Stomach (tissue), 9 donors: ENCODE measurements around the gene SNTN. TPM values are rescaled to one million over a fixed set of nuclear protein-coding genes. Genes with fewer than 3 reads are reported as not detected.

Experiments
- DNase-seq, 2 donors: peaks; one replicate each; pipeline versions ENCODE4 v3.0.0 to v3.0.0-alpha.2; 2013 to 2019
- H3K27ac ChIP-seq, 5 donors: fragments of 200-600 bp in 4 of 5; sonication (generic) in 4 of 5; one replicate each; pipeline ENCODE4 v1.5.1; 2013 to 2019; ENCODE audit warnings: mild to moderate bottlenecking in 1 of 5, moderate library complexity in 1 of 5
- H3K27me3 ChIP-seq, 3 donors: fragments of 200-600 bp; sonication (generic); one replicate each; pipeline ENCODE4 v1.5.1; 2017 to 2019; ENCODE audit warnings: mixed run types in 1 of 3
- H3K36me3 ChIP-seq, 4 donors: fragments of 200-600 bp; sonication (generic); 1 replicate in 3 of 4; 2 replicates in 1 of 4; pipeline ENCODE4 v1.5.1; 2016 to 2019
- H3K4me1 ChIP-seq, 4 donors: fragments of 200-600 bp; sonication (generic); one replicate each; pipeline ENCODE4 v1.5.1; 2016 to 2019
- H3K4me3 ChIP-seq, 4 donors: fragments of 200-600 bp; sonication (generic) in 3 of 4; one replicate each; pipeline ENCODE4 v1.5.1; 2016 to 2019; ENCODE audit warnings: mild to moderate bottlenecking in 1 of 4
- H3K9me3 ChIP-seq, 4 donors: fragments of 200-600 bp; sonication (generic); one replicate each; pipeline ENCODE4 v1.5.1; 2016 to 2019
- CTCF ChIP-seq, 7 experiments: fragments of 450-650 bp in 4 of 7; fragments of 200-600 bp in 3 of 7; sonication (generic) in 3 of 7; IDR thresholded peaks; one replicate each; pipeline ENCODE4 v1.5.1; 2016 to 2019; ENCODE audit warnings: antibody characterized with exemption in 7 of 7, control low read depth in 2 of 7, mild to moderate bottlenecking in 1 of 7
- EP300 ChIP-seq: sonication (generic); formaldehyde crosslinking; IDR thresholded peaks from one replicate; pipeline ENCODE4 v1.6.1; 2017; ENCODE audit warnings: antibody characterized with exemption
- POLR2A ChIP-seq, 4 donors: fragments of 450-650 bp; IDR thresholded peaks; one replicate each; pipeline ENCODE4 v1.6.1; 2016; ENCODE audit warnings: antibody characterized with exemption in 4 of 4, control low read depth in 2 of 4, mild to moderate bottlenecking in 1 of 4, moderate library complexity in 1 of 4
- POLR2AphosphoS5 ChIP-seq, 3 donors: sonication (generic); formaldehyde crosslinking; IDR thresholded peaks; one replicate each; pipeline ENCODE4 v1.6.1; 2016; ENCODE audit warnings: antibody characterized with exemption in 3 of 3
- WGBS, 5 donors: extraction: QIAGEN DNeasy Blood & Tissue Kit in 3 of 5; methylation state at CpG; one replicate each; pipeline versions ENCODE4 v1.1.5 to v1.1.7; 2013 to 2018; 5-methylcytosine and 5-hydroxymethylcytosine counted together
- intact Hi-C: fragments of 100-400 bp; cut with DNase I; formaldehyde crosslinking; loops from one replicate; pipeline ENCODE4 v1.15.1; 2023; ENCODE audit warnings: low total_unique reads
- polyA plus RNA-seq, 3 donors: library from polyadenylated mRNA; stranded (reverse); fragments of 200-250 nt; gene quantifications; one replicate each; pipeline ENCODE4 v1.2.3, GENCODE V29; 2013
- total RNA-seq, 5 donors: library from RNA; depleted of rRNA; stranded (reverse); fragments of >200 nt; gene quantifications; one replicate each; pipeline versions ENCODE4 v1.1.0 to v1.2.3, GENCODE V29; 2014 to 2016
- donor health status: healthy with polysubstance abuse.
- donor health status: Bipolar disorder and iron deficiency.
- donor health status: healthy.

Gene SNTN
- total and polyA plus RNA-seq, 8 donors, result not detected

GRCh38 chr3:63673111-63673510, 20.6 kb downstream of the SNTN start:
- no peak overlapping the region for H3K27ac ChIP-seq
- TF ChIP-seq CTCF (IDR thresholded peaks at IDR 0.05) (no peak), EP300 (no peak), POLR2AphosphoS5 (IDR thresholded peaks at IDR 0.05) (no peak), POLR2A (IDR thresholded peaks at IDR 0.05) (no peak)
- no peak overlapping the region for H3K4me3 ChIP-seq
- no peak for DNase-seq
- WGBS, 5 donors, result 79 to 89% (median 86%) methylated on average over 3 of the region's 3 CpGs
- H3K9me3 ChIP-seq, result no peaks in the 10 kb centered on the region
- H3K4me1 ChIP-seq, result peaks cover 0 to 7% (median 0%) of the 10 kb centered on the region in 4 donors
- no peaks in the 10 kb centered on the region for H3K27me3 ChIP-seq
- intact Hi-C loops, result no loop called here
- no peaks in the 10 kb centered on the region for H3K36me3 ChIP-seq

GRCh38 chr3:63674586-63674985, 22.1 kb downstream of the SNTN start:
- Histone ChIP-seq H3K27me3 (no peaks in the 10 kb centered on the region), H3K27ac (no peak overlapping the region), H3K4me3 (no peak overlapping the region), H3K9me3 (no peaks in the 10 kb centered on the region), H3K36me3 (no peaks in the 10 kb centered on the region), H3K4me1 (peaks cover 0 to 7% (median 0%) of the 10 kb centered on the region in 4 donors)
- intact Hi-C loops, result no loop called here
- 58 to 82% (median 79%) methylated on average over 2 of the region's 2 CpGs for WGBS, 5 donors
- no peak for DNase-seq
- no peak for TF ChIP-seq POLR2A (IDR thresholded peaks at IDR 0.05)
- TF ChIP-seq CTCF (IDR thresholded peaks at IDR 0.05), result no peak
- TF ChIP-seq EP300, result no peak
- TF ChIP-seq POLR2AphosphoS5 (IDR thresholded peaks at IDR 0.05), result no peak

GRCh38 chr3:63679186-63679585, 26.7 kb downstream of the SNTN start:
- 44 to 90% (median 57%) methylated on average over 1 of the region's 1 CpG for WGBS, 5 donors
- TF ChIP-seq EP300 (no peak), CTCF (IDR thresholded peaks at IDR 0.05) (no peak)
- DNase-seq, result no peak
- Histone ChIP-seq H3K27me3 (no peaks in the 10 kb centered on the region), H3K27ac (no peak overlapping the region), H3K4me3 (no peak overlapping the region), H3K36me3 (no peaks in the 10 kb centered on the region), H3K4me1 (peaks cover 0 to 1% (median 0%) of the 10 kb centered on the region in 4 donors), H3K9me3 (no peaks in the 10 kb centered on the region)
- intact Hi-C loops, result no loop called here

- Histone ChIP-seq H3K27me3 (no peaks in the 10 kb centered on the region), H3K4me1 (no peaks in the 10 kb centered on the region), H3K9me3 (no peaks in the 10 kb centered on the region), H3K4me3 (no peak overlapping the region), H3K27ac (no peak overlapping the region), H3K36me3 (no peaks in the 10 kb centered on the region)
- DNase-seq, result no peak
- TF ChIP-seq EP300 (no peak), POLR2A (IDR thresholded peaks at IDR 0.05) (no peak), CTCF (IDR thresholded peaks at IDR 0.05) (no peak), POLR2AphosphoS5 (IDR thresholded peaks at IDR 0.05) (no peak)
- intact Hi-C loops, result no loop called here
- WGBS, 5 donors, result 50 to 67% (median 61%) methylated on average over 6 of the region's 6 CpGs
These were observed 31.6 kb downstream of the SNTN start for GRCh38 chr3:63684081-63684480.
